Testis (tissue), 2 donors: ENCODE measurements around the gene NIPSNAP3A.

Experiments
- POLR2A ChIP-seq: fragments of 450-650 bp; IDR thresholded peaks from one replicate; pipeline ENCODE4 v1.6.1; 2017; ENCODE audit warnings: antibody characterized with exemption, mild to moderate bottlenecking, moderate library complexity
- TF ChIP-seq, protein P1 (sequence below), 3 experiments: fragments of 450-650 bp in 2 of 3; fragments of 200-600 bp in 1 of 3; sonication (generic) in 1 of 3; IDR thresholded peaks; one replicate each; pipeline ENCODE4 v1.5.1; 2016 to 2019; ENCODE audit warnings: antibody characterized with exemption in 3 of 3, mild to moderate bottlenecking in 2 of 3, moderate library complexity in 1 of 3

DNA sequence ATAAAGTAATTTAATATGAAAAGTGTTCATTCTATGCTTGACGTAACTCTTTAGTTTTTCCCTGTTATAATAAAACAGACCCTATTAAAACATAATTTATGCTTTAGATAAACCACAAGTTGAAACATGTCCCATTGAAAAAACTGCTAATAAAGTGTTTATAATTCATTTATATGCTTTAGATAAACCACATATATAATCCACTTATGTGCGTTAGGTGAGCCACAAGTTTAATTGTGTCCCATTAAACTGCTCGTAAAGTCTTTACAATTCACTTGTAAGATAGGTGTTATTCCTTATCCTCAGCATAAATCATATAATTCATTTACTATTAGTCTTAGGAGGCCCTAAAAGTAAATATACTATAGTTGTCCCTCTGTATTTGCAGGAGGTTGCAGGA is 20.0 kb downstream of the NIPSNAP3A start:
- TF ChIP-seq, protein P1, sequence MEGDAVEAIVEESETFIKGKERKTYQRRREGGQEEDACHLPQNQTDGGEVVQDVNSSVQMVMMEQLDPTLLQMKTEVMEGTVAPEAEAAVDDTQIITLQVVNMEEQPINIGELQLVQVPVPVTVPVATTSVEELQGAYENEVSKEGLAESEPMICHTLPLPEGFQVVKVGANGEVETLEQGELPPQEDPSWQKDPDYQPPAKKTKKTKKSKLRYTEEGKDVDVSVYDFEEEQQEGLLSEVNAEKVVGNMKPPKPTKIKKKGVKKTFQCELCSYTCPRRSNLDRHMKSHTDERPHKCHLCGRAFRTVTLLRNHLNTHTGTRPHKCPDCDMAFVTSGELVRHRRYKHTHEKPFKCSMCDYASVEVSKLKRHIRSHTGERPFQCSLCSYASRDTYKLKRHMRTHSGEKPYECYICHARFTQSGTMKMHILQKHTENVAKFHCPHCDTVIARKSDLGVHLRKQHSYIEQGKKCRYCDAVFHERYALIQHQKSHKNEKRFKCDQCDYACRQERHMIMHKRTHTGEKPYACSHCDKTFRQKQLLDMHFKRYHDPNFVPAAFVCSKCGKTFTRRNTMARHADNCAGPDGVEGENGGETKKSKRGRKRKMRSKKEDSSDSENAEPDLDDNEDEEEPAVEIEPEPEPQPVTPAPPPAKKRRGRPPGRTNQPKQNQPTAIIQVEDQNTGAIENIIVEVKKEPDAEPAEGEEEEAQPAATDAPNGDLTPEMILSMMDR (IDR thresholded peaks at IDR 0.05), result no peak
- TF ChIP-seq POLR2A, result no peak
